Non-pigmented ciliary epithelial cell (primary cell): ENCODE results near the gene CAMK4.

ENCODE experiments used
- DNase-seq: peaks from one replicate; pipeline ENCODE4 v3.0.0-alpha.2; 2010; ENCODE audit warnings: low read depth

Gene CAMK4

DNA sequence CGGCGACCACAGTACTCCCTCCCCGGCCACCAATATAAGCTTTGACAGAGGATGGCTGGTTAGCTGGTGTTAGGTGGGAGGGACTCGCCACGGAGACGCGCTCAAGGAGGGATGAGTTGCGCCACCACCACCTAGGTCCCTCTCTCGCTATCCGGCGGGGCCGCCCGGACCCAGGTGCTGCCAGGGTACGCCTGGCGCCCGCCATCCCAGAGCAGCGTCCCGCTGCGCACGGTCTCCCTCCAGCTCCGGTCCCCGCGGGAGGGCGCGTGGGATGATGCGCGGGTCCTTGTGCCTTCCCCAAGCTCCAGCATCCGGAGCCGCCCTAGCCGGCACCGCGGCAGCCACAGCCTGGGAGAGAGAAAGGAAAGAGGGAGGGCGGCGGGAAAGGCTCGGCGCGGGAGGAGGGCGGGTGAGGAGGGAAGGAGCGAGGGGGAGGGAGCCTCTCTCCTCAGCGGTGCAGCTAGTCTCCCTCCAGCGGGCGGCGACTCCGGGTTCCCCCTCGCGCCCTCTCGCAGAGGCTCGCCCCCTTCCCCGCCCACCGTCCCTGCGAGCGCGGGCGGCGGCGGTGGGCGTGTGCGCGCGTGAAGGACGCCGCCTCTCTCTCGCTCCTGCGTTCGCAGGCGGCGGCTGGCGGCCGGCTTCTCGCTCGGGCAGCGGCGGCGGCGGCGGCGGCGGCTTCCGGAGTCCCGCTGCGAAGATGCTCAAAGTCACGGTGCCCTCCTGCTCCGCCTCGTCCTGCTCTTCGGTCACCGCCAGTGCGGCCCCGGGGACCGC lies at the start of gene CAMK4:
Gene CAMK4, plus strand, starts transcription at position 598 of the 774 bp plus-strand sequence. Its CDS starts 100 bp downstream, at position 698.
- no peak for DNase-seq

DNA sequence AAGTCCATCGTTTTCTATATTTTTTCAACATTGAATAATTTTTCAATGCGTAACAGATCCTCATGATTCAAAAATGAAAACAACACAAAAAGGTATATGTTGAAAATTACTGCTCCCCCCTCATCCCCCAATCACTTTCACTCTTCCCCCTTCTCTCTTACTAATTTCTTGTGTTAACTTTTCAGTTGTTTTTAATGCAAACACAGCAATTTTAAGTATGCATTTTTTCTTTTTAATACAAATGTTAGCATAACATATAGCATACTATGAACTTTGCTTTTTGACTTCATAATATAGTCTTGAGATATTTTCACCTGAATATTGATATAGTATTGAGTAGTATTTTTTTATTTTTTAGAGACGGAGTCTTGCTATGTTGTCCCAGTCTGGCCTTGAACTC lies 41.1 kb upstream of the CAMK4 start:
- no peak for DNase-seq

DNA sequence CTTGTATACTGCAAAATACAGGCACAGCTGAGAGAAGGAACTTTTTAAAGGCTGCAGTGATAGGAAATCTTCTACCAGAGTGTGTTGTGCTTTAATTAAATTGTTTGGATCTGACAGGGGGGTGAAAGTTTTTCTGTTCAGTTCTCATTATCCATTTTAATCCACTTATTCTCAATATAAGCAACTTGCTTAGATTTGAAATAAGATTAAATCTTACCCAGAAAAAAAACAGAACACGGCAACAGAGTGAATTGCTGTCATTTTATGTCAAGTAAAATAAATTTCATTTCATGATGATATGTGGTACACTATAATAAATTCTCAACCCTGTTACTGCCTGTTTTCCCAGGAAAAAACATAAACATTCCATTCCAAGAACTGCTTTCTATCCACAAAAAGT lies 37.1 kb upstream of the CAMK4 start:
- DNase-seq: no peak

DNA sequence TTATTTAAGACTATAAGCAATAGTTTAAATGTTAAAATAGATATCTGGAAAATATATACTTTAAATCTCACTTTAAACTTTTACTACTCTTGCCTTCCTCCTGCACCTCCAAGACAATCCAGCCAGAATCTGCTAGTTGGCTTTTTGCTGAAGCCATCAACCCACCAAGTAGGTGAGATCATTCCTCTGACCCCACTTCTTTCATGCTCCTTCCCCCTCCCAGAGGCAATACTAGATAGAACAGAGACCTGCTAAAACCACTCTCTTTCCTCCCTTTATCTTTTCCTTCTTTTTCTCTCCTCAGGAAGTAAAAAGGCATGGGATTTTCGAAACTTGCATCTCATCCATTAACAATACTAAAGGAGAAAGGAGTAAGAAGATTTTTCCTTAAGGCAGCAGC lies 30.1 kb upstream of the CAMK4 start:
- DNase-seq: no peak

DNA sequence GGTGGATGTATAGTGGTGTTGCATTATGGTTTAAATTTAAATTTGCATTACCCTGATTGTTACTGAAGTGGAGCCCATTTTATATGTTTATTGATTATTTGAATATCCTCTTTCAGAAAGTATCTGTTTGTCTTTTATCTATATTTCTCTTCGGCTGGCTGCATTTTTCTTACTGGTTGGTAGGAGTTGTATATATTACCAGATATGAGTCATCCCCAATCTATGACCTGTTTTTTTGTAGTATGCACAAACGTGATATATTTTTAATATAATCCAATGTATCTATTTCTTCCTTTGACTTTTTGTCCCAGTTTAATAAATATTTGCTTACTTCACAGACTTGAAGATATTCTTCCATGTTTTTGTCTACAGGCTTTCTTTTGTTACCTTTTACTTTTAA lies 29.3 kb upstream of the CAMK4 start:
- no peak for DNase-seq

DNA sequence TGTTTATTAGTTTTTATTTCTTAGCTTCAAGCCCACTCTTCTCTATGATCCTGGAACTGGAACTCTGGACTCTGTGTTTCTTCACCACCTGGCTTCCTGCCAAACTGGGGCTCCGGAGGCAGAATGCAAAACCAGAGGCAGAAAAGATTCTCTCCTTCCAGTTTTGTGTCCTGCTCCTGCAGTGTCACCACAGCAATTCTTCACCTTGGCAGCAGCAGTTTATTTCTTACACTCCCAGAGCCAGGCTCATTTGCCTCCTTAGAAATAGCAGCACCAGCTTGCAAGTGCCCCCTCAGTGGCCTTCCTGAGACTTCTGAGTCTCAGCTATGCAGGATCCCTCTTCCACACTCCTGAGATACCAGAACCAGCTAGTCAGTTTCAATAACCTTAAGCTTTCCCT lies 26.7 kb upstream of the CAMK4 start:
- no peak for DNase-seq

DNA sequence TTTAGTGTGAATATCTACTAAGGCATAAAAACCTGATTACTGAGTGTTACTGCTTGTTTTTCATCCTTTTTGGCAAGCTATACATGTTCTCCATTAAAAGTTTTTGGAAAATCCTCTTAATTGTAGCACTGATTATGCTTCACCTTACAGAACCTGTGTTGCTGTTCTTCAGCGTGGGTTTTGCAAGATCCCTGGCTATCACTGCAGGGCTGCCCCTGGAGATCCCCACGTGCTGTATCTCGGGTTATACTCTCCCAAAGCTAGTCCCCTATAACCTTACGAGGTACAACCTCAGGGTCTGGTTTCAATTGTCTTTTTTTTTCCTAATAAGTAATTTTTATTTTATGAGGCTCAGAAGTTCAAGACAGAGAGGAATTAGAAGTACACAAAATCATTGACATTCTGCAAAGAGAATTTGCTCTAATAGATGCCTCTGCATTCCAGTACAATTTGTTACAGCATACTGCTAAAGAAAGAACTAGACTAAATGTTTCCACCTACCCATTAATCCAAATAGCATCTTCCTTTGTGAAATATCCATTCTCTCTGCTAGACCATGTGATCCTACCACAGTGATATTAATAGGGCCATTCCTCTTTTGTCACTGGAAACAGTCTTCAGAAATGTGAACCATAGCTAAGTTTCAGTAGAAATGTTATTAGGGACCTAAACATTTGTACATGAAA lies 25.8 kb upstream of the CAMK4 start:
- no peak for DNase-seq

DNA sequence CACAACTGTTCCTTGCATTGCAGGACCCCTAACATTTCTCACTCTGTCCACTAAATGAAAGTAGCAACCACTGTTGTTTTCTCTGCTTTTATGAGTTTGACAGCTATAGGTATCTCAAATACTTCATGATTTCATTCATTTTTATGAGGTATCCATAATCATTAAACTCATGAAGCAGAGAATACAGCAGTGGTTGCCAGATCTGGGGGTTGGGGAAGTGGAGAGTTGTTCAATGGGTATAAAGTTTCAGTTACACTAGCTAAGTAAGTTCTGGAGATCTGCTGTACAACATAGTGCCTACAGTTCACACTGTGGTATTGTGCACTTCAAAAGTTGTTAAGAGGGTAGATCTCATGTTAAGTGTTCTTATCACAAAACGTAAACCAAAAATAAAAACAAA lies 23.4 kb upstream of the CAMK4 start:
- DNase-seq: no peak

DNA sequence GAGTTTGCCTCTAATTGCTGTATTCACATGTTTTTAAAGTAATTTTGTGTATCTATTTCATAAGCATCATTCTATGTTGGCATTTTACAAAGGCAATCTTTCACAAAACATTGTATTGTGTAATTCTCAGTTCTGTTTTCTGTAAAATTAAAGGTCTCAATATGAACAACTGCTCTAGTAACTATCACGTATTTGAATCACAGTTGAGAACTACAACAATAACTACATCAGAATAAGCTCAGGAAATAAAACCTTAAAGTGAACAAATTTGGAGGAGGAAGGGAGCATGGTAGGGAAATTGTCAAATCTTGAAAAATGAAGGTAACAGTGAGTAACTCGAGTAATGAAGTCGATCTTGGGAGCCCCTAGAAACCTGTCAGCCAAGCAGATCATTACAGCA lies 22.5 kb upstream of the CAMK4 start:
- DNase-seq: no peak

DNA sequence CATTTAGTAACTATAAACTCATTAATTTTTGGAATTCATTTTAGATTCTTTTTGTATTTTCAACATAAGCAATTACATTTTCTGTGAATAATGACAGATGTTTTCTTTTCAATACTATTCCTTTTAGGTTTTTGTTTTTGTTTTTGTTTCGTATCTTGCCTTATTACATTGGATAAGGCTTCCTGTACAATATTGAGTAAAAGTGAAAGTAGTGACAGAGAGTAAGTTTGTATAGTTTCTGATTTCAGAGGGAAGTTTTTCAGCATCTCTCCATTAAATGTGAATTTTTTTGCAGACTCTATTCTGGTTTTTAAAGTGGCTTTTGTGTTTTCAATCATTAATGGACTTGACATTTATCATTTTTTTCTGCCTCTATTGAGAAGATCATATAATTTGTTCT lies 12.8 kb upstream of the CAMK4 start:
- DNase-seq: no peak

DNA sequence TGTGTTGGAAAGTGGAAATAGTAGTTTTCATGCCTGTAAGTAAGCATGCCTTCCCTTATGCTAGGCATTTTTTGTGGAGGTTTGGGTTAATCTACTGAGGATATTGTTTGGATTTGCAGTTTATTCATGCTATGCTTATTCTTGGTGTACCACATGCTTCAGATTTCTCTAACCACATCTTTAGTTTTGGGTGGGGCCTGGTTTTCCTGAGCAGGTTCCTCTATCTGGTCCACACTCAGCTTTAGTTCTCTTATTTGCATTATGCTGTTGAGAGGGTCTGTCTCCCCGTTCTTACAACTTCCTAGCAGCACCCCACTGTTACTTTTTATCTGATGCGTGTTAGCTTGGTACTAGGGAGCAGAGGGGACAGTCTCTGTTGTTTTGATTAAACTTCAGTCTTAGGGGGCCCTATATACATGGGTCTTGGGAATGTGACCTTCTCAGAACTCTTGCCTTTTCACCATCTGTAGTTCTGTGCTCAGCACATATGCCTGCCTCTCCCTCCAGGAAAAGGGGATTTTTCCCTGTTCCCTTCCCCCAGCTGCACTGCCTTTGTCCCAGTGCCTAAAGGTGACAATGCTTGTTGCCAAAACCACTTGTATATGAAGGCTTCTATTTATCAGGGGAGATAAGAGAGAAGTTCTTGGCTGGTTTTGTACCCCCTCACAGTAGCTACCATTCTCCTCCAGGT lies 10.0 kb upstream of the CAMK4 start:
- DNase-seq: no peak

DNA sequence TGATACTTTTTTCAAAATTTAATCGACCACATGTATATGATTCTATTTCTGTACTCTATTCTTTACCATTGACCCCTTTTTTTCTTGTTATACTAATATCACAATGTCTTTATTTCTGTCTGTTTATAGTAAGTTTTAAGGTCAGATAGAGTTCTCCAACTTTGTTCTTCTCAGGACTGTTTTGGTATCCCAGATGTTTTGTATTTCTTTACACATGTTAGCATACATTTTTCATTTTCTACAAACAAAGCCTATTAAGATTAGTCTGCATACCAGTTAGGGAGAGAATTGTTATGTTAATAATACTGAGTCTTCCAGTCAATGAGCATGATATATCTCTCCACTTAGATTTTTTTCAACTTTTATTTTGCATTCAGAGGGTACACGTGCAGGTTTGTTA lies 8.2 kb upstream of the CAMK4 start:
- no peak for DNase-seq

DNA sequence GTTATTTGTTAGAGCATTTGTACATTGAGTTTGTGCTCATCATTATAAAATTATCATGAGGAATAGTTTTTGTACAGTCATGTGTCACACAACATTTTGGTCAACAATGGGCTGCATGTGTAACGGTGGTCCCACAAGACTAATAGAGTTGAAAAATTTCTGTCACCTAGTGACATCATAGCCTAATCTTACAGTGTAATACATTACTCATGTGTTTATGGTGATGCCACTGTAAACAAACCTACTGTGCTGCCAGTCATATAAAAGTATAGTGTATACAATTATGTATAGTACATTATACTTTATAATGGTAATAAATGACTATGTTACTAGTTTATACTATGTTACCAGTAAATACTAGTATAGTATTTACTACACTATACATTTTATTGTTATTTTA lies 3.0 kb upstream of the CAMK4 start:
- DNase-seq: no peak

DNA sequence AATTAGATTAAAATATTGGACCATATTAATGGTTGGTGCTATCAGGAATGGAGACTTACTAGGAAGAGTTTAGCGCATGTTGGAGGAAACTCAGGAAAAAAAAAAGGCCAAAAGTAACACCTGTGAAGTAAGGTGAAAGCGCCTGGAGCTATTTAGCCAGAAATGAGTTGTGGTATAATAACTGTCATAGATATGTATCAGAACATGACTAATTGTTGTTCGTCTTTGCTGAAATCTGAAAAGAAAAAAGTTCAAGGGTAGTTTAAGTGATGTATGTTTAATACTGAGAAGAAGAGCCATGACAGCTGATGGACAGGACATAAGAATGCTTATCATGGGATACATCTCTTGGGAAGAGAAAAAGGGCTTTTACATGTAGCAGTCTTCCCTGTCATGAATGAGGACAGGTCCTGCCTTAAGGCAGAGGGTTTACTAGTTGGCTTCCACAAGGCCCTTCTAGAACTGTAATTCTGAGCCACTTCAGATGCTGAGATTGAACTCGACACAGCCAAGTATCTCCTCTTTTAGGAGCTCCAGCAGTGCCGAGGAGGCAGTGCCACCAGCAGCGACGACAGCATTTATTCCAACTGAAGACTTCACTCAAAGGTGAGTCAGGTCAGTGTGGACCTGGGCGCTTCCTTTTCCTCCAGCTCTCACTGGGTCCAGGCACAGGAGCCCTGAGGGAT lies 940 bp upstream of the CAMK4 start:
- DNase-seq: no peak

DNA sequence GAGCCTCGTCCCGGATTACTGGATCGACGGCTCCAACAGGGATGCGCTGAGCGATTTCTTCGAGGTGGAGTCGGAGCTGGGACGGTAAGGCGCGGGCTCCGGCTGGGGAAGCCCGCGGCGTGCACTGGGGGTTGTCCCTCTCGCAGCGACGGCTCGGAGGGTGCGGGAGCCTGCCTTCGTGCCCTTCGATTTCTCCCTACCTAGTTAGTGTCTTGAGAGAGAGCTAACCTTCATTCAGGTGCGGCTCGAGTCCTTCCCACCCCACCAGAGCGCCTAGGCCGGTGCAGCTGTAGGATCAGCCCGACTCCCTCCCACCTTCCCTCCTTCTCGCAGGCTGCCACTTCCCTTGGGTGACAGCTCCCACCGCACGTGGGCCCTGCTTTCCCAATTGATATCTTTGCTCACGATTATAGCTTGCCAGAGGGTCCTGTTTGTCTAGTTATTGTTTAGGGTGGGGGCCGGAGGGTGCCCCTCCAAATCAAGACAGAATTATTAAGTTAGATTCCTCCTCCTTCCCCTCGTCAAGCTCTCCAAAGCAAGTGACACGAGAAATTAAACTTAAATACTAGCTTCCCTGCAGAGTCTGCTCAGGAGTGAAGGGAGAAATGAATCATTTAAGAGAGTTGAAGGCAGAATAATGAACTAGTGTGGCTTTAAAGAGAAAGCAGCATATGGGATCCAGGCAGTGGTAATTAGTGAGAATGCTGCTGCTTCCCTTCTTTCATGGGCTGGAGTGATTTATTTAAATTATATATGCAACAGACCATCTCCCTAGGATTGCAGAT lies 569 bp downstream of the CAMK4 start:
- no peak for DNase-seq

DNA sequence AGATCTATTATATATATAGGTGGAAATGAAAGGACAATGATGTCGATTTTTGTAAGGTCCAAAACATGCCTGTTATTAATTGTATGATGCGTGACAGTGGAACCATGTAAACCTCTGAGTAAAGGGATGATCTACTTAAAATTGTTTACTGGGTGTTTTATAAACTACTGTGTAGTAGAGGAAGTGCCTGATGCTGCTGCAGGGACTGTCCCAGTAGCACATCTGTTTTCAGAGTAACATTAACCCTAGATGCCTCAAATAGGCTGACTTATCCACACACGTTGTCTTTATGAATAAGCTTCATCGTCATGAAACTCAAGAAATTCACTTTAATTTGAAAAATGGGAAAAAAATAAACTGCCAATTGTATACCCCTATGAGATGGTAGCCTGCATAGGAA lies 1.7 kb downstream of the CAMK4 start:
- DNase-seq: no peak

DNA sequence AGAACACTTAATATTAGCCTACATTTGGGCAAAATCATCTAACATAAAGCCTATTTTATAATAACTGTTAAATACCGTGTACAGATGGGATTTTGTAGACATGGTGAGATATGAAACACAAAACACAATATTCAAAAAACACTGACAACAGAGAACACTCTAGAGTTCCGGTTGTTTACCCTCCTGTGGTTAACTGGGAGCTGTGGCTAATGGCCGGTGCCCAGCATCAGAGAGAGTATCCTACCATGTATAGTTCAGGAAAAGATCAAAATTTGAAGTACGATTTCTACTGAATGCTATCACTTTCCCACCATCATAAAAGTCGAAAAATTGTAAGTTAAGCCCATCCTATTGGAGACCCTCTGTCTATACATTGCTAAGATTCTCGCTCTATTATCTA lies 2.4 kb downstream of the CAMK4 start:
- DNase-seq: no peak

DNA sequence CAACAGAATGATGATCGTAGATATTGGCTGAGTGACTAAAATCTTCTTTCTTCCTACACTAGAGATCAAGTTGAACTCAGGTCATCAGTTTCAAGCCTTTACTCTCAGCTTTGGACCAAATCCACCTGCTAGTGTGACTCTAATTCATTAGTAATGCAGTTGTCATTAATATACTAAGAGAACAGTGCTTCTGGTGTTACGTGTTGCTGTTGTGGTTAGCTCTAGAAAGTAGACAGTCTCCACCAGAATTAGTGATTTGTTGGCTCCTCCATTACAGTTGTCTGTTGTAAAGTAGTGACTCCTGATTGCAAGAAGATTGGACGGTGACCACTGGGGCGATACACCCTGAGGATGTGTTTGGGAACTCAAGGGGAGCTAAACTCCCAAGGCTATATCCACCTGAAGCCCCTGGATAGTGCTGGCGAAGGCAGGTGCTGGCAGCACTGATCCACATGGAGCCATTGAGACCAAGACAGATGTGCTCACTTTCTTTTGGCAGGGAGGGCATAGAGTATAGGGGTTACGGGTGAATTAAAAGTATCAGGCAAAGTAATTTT lies 3.1 kb downstream of the CAMK4 start:
- no peak for DNase-seq

DNA sequence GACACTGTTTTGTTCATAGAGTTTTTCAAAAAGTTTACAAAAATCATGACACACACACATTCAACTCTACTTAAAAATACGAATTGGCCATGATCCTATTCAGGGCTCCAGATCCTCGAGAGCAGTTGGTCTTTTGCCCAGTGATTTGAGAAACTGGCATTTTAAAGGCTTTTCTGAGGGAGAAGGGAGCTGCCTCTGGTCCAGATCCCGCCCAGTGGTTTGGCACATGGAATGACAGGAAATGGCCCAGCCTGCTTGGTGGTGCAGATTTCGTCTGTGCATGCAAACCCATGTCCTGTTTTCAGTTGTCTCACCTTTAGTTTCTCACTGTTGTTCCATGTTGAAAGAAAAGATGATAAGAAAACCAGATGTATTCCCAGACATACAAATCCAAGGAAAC lies 3.6 kb downstream of the CAMK4 start:
- no peak for DNase-seq

DNA sequence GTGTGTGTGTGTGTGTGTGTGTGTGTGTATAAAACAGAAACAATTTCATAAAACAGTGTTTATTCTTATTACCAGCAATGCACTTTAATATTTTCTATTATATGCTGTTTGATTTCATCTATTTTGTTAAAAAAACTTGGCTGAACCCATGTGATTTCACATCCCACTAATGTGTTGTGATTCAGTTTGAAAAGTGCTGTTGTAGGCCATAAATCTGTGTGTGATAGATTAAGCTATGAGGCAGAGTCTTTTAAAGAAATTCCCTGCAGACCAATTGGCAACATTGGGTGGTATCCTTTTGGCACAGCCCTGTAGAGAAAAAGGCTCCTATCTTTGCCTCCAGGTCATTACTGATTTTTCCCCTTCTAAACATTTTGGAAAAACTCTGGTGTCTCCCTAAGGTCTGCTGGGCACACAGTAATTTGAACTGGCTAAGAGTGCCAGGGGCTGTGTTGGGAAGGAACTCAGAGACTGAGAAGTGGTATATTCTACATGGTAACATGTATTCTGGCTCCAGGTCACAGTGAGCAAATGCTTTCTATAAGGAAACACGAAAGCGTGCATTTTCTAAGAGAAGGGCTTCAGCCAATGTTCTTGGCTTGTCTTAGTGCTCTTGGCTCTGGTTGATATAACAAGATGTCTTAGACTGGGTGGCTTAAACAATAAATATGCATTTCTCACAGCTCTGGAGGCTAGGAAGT lies 4.5 kb downstream of the CAMK4 start:
- DNase-seq: no peak
